ENCODE measurements around the gene PODN.

- no peak for TF ChIP-seq POLR2A (IDR thresholded peaks at IDR 0.05; ENCODE audit: low read depth, low read length)
- TF ChIP-seq, protein P1, sequence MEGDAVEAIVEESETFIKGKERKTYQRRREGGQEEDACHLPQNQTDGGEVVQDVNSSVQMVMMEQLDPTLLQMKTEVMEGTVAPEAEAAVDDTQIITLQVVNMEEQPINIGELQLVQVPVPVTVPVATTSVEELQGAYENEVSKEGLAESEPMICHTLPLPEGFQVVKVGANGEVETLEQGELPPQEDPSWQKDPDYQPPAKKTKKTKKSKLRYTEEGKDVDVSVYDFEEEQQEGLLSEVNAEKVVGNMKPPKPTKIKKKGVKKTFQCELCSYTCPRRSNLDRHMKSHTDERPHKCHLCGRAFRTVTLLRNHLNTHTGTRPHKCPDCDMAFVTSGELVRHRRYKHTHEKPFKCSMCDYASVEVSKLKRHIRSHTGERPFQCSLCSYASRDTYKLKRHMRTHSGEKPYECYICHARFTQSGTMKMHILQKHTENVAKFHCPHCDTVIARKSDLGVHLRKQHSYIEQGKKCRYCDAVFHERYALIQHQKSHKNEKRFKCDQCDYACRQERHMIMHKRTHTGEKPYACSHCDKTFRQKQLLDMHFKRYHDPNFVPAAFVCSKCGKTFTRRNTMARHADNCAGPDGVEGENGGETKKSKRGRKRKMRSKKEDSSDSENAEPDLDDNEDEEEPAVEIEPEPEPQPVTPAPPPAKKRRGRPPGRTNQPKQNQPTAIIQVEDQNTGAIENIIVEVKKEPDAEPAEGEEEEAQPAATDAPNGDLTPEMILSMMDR (IDR thresholded peaks at IDR 0.05; ENCODE audit: extremely low read depth in 1 of 2, insufficient read depth in 1 of 2, low read depth in 1 of 2, low read length in 2 of 2) = no peak
- no peak for TF ChIP-seq GATA2 (IDR thresholded peaks at IDR 0.05; ENCODE audit: insufficient read depth, insufficient read length, low read depth, low read length)
Measured at GRCh38 chr1:53024117-53024516, 37.9 kb upstream of the PODN start.
